Measurements from ENCODE around the gene NOD1. TPM values are rescaled to one million over a fixed set of nuclear protein-coding genes. Genes with fewer than 3 reads are reported as not detected.

NOD1 gene
- total RNA-seq, 1 donor from 2014 or later: 0.82 TPM

DNA sequence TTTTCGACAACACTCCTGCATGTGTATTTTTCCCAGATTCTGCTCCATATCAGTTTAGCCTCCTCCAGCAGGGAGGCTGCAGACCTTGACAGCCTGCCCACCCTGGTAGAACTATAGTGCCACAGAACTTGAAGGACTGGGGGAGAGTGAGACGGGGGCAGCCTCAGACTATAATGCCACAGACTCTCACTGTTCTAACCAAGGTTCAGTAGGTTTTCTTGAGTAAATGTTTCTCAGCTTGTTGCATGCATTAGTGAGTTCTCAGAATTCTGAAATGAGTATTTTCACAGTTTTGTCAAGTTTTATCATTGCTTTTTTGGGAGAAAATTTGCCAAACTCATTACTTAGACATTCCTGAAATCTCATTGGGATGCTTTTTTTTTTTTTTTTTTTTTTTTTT, 98.3 kb downstream of the NOD1 start:
- no peak for DNase-seq (ENCODE audit: low spot score in 2 of 2)
- no peak for FAIRE-seq

DNA sequence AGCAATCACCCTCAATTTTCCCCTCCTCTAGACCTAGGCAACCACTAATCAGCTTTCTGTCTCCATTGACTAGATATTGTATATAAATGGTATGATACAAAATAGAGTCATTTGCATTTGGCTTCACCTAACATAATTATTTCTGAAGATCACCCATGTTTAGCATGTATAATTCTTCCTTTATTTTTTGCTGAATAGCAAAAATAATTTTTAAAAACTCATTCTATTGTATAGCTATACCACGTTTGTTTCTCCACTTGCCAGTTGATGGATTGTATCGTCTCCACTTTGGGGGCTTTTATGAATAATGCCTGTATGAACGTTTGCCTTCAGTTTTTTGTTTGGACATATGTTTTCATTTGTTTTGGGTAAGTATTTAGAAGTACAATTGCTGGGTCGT, 98.8 kb downstream of the NOD1 start:
- DNase-seq (ENCODE audit: low spot score in 2 of 2) (no peak), FAIRE-seq (no peak)

GRCh38 chr7:30379131-30379530, 99.5 kb downstream of the NOD1 start:
- FAIRE-seq: no peak

GRCh38 chr7:30378275-30378674, 100.3 kb downstream of the NOD1 start:
- no peak for FAIRE-seq
- DNase-seq (ENCODE audit: low spot score in 2 of 2): no peak

More at GRCh38 chr7:30379131-30379530, 99.5 kb downstream of the NOD1 start:
- DNase-seq (ENCODE audit: low spot score in 2 of 2): no peak

Other genes with a start within 250 kb of the NOD1 start
- 57.1 TPM for gene ZNRF2, start 194.2 kb downstream of the NOD1 start, total RNA-seq
- 23.2 TPM for gene GGCT, start 26.0 kb upstream of the NOD1 start, total RNA-seq
- 56.3 TPM for gene GARS1, start 116.1 kb upstream of the NOD1 start, total RNA-seq
- 0.41 TPM for gene CRHR2, start 203.7 kb upstream of the NOD1 start, total RNA-seq

Measured in frontal cortex (tissue), 4 donors.